DND-41 (cell line): ENCODE measurements around the gene TMEM184A.

Experiments
- EZH2 ChIP-seq: IDR thresholded peaks from 3 replicates; pipeline ENCODE4 v1.6.1; 2012; ENCODE audit warnings: borderline replicate concordance, low read depth, mild to moderate bottlenecking, moderate library complexity, low read length, inconsistent platforms; ENCODE audit not compliant: severe bottlenecking
- TF ChIP-seq, protein P1 (sequence below): IDR thresholded peaks from 2 replicates; pipeline ENCODE4 v1.5.1; 2012; ENCODE audit warnings: borderline replicate concordance, low read length, moderate library complexity, mild to moderate bottlenecking; ENCODE audit not compliant: poor library complexity, severe bottlenecking; ENCODE audit errors: extremely low read depth

- TF ChIP-seq, protein P1, sequence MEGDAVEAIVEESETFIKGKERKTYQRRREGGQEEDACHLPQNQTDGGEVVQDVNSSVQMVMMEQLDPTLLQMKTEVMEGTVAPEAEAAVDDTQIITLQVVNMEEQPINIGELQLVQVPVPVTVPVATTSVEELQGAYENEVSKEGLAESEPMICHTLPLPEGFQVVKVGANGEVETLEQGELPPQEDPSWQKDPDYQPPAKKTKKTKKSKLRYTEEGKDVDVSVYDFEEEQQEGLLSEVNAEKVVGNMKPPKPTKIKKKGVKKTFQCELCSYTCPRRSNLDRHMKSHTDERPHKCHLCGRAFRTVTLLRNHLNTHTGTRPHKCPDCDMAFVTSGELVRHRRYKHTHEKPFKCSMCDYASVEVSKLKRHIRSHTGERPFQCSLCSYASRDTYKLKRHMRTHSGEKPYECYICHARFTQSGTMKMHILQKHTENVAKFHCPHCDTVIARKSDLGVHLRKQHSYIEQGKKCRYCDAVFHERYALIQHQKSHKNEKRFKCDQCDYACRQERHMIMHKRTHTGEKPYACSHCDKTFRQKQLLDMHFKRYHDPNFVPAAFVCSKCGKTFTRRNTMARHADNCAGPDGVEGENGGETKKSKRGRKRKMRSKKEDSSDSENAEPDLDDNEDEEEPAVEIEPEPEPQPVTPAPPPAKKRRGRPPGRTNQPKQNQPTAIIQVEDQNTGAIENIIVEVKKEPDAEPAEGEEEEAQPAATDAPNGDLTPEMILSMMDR, result no peak
- no peak for TF ChIP-seq EZH2
Measured at GRCh38 chr7:1538544-1539180, 17.3 kb downstream of the TMEM184A start.
